Activated CD4-positive, alpha-beta T cell treated with anti-CD3 and anti-CD28 coated beads for 48 hours (primary cell): Measurements from ENCODE around the gene PDE4A.
"Not testable (repeated sequence)": the region's sequence is repeated elsewhere in the genome, so short reads cannot be mapped to it uniquely, and the experiment has no call there.

Source experiments
- DNase-seq: peaks from one replicate; pipeline ENCODE4 v3.0.0-alpha.2; 2020

PDE4A gene

DNA sequence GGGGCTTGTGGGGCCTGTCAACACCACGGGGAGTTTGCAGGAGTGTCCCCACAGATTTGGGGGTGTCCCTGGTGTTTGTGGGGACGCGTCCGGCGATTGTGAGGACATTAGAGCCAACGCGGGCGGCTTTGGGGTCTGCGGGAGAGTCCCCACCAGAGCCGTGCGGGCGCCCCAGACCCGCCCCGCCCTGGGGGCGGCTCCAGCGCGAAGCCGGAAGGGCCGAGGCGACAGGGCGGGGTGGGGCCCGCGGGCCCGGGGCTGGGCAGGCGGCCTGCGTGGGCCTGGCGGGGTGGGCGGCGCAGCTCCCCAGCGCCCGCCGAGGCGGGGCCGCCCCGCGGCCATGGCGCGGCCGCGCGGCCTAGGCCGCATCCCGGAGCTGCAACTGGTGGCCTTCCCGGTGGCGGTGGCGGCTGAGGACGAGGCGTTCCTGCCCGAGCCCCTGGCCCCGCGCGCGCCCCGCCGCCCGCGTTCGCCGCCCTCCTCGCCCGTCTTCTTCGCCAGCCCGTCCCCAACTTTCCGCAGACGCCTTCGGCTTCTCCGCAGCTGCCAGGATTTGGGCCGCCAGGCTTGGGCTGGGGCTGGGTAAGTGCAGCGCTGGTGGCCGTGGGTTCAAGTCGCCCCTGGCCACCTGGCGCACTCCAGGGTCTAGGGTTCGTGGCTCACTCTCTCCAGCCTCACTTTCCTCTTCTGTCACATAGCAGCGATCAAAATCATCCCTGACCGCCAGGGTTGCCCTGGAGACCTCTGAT lies 10.3 kb downstream of the PDE4A start:
- DNase-seq = no peak

DNA sequence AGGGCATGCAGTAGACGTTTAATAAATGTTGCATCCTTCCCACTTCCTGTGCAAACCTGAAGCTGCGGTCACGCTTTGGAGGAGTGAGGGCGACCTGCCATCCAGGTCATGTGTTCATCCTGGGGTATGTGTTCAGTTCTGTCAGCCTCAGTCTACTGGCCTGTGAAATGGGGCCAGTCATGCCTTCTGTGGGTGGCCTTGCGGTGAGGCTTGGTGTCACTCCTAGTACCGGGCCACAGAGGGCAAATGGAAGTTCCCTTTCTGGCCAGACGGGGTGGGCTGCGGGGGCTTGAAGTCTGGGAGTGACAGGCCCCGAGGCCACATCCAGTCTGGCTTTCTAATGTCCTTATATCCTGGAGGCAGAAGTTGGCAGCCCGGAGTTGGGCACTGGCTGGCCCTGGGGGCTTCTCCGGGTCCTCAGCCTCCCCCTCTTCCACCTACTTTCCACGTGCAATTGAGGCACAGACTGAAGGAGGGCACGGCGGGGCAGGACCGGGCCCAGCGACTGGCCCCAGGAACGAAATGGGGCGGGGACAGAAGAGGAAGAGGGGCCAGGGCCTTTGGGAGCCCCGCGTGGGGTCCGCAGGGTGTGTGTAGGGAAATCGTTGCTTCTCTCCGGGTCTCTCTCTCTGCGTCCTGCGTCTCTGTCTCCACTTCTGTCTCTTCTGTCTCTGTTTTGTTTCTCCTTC lies 11.1 kb downstream of the PDE4A start:
- DNase-seq = peak; percentile 50

DNA sequence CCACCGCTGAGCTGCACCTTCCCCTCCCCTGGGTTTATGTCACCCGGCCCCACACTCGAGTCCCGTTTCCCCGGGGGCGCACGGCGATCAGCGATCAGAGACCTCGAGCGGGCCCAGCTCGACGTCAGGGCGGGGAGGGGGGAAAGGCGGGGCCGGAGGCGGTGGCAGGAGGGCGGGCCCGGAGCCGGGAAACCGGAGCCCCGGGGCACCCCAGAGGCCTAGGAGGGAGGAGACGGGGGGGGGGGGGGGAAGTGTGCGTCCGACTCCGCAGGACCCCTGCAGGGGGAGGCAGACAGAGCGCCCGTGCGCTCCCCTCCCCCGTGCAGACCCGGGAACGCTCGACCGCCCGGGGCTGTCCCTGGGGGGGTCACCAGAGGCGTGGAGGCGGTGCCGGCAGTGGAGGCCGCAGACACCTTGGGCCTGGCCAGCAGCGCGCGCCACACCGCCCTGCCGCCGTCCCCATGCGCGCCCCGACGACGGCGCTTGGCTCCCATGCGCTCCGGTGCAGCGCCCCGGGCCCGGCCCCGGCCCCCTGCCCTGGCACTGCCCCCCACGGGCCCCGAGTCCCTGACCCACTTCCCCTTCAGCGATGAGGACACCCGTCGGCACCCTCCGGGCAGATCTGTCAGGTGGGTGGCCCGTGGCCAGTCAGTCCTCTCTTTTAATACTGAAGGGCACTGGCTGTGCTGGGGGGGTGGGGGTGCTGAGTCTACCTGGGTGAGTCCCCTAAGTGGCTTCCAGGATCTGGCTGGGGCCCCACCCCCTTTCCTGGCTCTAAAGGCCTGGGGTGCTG lies 11.8 kb downstream of the PDE4A start:
- DNase-seq = peak; percentile 56

DNA sequence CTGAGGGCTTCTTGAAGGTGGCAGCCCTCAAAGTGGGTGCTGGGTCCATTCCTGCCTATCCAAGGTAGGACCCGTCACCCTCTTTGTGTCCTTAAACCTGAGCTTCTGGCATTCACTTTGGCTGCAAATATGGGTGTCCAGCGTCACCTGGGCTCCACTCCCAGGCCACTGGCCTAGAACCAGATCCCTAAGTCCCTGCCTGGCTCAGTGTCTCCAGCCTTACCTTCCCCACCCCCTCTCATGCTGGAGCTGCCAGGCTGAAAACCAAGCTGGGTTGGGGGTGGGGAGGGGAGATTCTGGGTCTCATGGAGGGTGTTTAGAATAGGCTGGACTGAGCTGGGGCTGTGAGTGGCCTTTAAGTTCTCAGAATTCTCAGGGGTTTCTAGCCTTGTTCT lies 12.4 kb downstream of the PDE4A start:
- DNase-seq = no peak

DNA sequence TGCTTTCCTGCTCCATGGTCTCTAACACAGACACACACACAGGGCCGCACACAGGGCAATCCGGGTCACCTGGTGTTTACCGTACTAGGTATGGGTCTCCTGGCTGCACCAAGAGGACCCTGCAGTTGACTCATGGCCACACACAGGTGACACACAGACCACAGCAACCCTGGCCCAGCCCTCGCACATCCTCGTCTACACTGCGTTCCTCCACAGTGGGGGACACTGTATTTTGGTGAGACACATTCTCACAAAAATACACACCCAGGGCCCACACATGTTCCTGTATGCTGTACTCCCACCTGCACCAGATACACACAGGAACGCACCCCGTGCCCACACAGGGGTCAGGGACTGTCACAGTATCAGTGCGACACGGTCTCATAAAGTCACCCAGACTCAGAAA lies 12.8 kb downstream of the PDE4A start:
- DNase-seq = no peak

DNA sequence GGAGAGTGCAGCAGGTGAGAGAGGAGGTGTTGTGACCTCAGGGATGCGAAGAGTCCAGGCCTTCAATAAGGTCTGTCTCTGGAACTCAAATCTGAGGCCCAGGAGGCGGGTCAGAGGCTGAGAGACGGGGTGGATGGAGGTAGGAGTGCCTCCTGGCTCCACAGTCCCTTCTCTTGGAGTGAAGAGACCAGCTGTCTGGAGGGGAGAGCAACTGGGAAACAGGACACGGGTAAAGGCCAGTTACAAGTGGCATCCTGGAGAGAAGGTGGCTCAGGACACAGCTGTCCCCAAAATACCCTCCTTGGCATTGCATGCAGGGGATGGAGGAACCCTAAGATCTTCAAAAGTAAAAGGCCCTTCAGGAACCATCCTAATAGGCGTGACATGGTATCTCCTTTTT lies 19.2 kb downstream of the PDE4A start:
- DNase-seq = no peak

DNA sequence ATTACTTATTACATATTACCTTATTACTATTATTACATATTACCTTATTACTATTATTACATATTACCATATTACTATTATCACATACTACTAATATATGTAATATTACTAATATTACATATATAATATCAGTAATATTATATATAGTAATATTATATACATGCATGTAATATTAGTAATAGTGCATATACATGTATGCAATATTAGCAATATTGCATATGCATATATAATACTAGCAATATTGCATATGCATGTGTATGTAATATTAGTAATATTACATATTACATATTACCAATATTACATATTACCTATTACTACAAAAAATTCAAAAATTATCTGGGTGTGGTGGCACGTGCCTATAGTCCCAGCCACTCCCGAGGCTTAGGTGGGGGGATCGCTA lies 22.4 kb downstream of the PDE4A start:
- no peak for DNase-seq

DNA sequence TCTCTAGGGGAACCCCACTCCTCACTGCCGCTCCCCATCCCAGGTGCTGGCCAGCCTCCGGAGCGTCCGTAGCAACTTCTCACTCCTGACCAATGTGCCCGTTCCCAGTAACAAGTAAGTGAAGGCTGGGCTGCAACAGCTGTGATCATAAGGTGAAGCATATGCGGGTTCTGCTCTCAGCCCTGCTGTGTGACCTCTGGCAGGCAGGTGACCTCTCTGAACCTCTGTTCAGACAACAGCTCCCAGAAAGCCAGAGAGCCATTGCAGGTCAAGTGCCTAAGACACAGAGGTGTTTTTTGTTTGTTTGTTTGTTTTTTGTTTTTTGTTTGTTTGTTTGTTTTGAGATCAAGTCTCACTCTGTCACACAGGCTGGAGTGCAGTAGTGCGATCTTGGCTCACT lies 28.7 kb downstream of the PDE4A start:
- DNase-seq = no peak

DNA sequence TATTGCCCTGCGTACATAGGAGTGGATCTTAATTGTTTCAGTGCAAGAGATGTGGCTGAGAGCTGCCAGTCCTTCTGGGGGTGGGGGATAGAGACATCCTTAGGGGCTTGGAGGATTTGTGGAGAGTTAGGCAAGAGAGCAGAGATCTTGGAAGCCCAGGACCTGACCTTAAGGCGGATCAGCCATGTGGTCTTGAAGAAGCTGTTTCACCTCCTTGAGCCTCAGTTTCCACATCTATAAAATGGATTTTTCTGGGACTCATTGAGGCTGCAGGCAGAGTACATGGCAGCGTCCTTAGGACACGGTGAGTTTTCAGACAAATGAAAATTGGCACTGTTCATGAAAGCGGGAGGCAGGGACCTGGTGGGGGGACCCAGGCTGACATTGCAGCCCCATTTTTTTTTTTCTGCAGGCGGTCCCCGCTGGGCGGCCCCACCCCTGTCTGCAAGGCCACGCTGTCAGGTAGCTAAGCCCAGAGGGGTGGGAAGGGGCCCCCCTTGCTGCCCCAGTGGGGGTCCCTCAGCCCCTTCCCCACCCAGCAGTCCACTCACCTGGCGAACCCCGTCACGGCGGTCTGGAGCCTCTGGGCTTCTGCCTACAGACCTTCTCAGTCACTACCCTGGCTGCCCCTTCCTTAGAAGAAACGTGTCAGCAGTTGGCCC lies 30.0 kb downstream of the PDE4A start:
- DNase-seq = no peak

DNA sequence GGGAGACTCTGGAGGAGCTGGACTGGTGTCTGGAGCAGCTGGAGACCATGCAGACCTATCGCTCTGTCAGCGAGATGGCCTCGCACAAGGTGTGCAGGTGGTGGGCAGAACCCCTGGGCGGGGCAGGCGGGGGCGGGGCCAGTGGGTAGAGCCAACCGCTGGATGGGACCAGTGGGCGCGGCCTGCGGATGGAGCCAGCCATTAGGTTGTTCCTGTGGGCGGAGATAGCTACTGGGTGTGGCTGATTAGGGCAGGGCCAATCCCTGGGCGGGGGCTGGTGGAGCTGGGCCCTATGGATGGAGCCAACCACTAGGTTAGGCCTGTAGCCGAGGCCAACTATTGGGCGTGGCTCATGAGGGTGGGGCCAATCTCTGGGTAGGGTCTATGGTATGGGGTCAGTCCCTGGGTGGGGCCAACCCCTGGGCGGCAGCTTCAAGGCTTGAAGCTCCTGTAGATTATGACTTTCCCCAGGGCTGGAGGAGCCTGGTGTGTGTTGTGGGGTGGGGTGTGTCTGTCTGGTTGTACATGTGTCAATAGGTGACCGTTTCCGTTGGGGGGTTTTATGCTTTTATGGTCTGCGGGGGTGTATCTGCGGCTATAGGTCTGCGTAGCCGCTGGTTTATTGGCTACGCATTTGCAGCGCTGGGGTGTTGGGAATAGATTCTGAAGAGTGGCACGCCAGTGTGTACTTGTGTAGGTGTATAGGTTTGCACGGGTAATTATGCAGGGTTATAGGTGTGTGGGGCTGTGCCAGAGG lies 30.7 kb downstream of the PDE4A start:
- peak; percentile 45 for DNase-seq

DNA sequence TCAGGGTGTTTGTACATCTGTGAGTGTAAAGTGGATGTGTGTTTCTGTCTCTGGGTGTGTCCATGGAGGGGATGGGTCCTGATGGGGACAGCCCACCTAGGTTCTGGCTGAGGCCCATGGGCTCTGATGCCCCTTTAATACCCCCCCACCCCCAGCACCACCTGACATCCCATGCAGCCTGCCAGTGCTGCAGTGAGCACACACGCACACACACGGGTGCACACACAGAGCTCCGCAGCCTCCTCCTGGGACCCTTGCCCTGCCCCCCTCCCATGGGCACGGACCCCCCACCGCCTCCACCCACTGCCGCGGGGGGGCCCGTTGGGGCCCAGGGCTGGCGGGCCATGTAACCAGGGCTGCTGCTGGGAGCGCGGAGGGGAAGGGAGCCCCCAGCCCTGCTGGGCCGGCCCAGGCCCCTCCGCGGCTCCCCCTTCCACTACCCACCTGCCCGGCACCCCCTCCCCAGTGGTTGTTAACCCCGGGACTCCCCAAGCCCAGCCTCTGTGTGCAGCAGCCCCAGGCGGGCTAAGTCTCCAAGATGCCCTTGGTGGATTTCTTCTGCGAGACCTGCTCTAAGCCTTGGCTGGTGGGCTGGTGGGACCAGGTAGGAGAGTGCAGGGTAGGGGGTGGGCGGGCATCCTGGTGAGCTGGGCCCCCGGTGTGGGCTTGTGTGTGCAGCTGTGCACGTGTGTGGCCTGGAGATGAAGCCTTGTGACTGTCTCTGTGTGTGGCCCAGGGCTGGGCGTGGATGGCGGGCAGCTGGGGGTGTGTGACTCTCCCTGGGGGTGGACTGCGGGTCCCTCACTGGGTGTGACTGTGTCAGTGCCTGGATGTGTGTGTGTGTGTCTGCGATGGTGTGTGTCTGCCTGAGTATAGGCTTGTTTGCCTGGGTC lies 32.6 kb downstream of the PDE4A start:
- DNase-seq = no peak

DNA sequence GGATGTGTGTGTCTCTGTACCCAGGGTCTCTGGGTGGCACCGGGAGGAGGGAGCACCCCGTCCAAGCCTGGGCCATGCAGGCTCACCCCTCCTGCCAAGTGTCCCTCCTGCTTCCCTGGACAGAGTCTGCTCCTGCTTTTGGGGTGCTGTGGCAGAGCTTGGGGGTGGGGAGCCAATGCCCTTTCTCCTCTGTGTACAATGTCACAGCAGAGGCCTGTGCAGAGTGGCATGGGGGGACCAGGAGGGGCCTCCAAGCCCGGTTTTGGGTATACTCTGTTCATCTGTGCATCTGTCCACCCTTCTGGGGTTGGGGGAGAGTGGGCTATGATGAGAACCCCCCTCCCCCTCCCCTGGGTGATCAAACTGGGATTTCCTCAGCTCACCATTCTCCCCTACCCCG lies 33.5 kb downstream of the PDE4A start:
- DNase-seq = no peak

DNA sequence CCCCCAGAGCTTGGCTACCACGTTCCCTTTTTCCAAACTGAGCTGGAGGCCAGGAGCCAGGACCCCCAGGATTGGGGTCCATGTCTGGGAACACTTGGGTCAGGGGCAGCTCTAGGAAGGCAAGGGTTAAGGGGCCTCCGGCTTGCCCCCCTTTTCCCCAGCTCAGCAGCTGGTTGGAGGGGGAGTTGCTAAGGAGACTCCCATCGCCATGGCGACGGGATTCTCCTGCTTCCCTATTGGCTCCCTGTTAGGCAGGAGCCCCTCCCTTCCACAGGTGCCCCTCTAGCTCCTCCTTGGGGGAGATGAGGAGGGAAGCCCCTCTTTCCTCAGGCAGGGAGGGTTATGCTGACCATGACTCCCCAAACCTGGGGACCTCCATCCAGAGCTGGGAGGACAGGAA lies 33.9 kb downstream of the PDE4A start:
- no peak for DNase-seq

DNA sequence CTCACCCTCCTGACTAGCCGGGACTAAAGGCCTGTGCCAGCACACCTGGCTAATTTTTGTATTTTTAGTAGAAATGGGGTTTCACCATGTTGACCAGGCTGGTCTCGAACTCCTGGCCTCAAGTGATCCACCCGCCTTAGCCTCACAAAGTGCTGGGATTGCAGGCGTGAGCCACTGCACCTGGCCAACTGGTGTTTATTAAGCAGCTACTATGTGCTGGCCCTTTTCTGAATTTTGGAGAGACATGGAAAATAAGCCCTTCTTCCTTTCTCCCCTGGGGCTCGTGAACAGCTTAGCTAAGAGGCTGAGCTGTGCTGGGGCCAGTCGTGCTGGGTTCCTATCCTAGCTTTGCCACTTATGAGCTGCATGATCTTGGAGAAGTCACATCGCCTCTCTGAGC lies 38.4 kb downstream of the PDE4A start:
- not testable (repeated sequence) for DNase-seq

DNA sequence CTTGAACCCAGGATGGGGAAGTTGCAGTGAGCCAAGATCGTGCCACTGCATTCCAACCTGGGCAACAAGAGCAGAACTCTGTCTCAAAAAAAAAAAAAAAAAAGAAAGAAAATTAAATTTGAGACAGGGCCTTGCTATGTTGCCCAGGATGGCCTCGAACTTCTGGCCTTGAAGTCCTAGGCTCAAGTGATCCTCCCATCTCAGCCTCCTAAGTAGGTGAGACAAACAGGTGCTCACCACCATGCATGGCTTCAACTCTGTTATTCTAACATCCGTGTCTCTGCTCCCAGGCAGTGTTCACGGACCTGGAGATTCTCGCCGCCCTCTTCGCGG lies 40.3 kb downstream of the PDE4A start:
- DNase-seq = no peak

DNA sequence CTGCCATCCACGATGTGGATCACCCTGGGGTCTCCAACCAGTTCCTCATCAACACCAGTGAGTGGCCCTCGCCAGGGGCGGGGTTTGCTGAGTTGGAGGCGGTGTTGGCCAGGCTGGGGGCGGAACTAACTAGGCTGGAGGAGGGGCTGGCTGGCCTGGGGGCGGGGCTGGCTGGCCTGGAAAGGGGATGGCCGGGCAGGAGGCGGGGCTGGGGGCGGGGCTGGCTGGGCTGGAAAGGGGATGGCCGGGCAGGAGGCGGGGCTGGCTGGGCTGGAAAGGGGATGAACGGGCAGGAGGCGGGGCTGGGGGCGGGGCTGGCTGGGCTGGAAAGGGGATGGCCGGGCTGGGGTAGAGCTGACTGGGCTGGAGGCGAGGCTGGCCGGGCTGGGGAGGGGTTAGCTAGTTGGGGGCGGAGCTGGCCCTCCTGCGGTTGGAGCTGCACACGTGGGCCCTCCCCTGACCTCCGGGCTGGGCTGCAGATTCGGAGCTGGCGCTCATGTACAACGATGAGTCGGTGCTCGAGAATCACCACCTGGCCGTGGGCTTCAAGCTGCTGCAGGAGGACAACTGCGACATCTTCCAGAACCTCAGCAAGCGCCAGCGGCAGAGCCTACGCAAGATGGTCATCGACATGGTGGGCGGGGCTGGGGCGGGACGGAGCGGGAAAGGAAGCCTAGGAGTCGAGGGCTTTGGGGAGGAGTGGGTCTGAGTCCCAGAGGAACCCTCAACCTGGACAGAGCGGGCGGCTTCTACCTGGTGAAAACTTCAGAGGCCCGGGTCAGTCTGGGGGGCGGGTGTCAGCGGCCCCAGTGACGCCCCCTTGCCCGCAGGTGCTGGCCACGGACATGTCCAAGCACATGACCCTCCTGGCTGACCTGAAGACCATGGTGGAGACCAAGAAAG lies 41.0 kb downstream of the PDE4A start:
- peak; percentile 96 for DNase-seq

DNA sequence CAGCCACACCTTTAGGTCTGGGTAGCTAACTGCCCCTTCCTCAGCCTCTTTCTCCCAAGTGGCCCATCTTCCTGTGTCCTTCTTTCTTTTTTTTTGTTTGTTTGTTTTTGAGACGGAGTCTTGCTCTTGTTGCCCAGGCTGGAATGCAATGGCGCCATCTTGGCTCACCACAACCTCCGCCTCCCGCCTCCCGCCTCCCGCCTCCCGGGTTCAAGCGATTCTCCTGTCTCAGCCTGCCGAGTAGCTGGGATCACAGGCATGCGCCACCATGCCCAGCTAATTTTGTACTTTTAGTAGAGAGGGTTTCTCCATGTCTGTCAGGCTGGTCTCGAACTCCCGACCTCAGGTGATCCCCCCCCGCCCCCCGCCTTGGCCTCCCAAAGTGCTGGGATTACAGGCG lies 41.7 kb downstream of the PDE4A start:
- not testable (repeated sequence) for DNase-seq

DNA sequence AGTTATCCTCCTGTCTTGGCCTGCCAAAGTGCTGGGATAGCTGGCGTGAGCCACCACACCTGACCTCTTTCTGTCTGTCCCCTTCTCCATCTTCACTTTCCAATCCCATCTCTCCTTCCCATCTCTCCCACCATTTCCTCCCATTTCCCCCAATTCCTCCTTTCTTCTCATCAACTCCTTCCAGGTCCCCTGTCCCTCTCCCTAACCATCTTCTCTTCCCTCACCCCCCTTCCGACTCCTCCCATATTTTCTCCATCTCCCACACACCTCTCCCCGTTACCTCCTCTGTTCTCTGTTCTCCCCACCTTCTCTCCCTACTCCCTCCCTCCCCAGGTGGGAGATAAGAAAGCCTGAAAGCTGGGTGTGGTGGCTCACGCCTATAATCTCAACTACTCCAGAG lies 42.2 kb downstream of the PDE4A start:
- no peak for DNase-seq

DNA sequence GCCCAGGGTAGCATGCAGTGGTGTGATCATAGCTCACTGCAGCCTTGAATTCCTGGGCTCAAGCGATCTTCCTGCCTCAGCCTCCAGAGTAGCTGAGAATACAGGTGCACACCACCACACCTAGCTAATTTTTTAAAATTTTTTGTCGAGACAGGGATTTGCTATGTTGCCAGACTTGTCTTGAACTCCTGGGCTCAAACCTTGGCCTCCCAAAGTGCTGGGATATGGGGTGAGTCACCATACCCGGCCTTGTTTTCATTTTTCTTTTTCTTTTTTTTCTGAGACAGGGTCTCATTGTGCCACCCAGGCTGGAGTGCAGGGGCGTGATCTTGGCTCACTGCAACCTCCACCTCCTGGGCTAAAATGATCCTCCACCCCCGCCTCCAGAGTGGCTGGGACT lies 44.1 kb downstream of the PDE4A start:
- DNase-seq = no peak

DNA sequence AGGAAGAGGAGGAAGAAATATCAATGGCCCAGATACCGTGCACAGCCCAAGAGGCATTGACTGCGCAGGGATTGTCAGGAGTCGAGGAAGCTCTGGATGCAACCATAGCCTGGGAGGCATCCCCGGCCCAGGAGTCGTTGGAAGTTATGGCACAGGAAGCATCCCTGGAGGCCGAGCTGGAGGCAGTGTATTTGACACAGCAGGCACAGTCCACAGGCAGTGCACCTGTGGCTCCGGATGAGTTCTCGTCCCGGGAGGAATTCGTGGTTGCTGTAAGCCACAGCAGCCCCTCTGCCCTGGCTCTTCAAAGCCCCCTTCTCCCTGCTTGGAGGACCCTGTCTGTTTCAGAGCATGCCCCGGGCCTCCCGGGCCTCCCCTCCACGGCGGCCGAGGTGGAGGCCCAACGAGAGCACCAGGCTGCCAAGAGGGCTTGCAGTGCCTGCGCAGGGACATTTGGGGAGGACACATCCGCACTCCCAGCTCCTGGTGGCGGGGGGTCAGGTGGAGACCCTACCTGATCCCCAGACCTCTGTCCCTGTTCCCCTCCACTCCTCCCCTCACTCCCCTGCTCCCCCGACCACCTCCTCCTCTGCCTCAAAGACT lies 46.9 kb downstream of the PDE4A start:
- DNase-seq = no peak
